ENCODE results near the gene CARMIL1.

CARMIL1 gene

GRCh38 chr6:25541228-25541627, 262.1 kb downstream of the CARMIL1 start:
- Histone ChIP-seq H3K4me1 (ENCODE audit: control insufficient read depth, insufficient read depth, low read length) (no peaks in the 10 kb centered on the region), H3K9me3 (ENCODE audit: control insufficient read depth in 2 of 2, low read length in 2 of 2) (no peaks in the 10 kb centered on the region), H3K36me3 (ENCODE audit: control insufficient read depth in 2 of 2, insufficient read depth in 2 of 2, low read length in 2 of 2) (no peaks in the 10 kb centered on the region), H3K27ac (ENCODE audit: low read length) (no peak overlapping the region), H3K9ac (ENCODE audit: low read length in 2 of 2) (no peak overlapping the region), H3K27me3 (ENCODE audit: control insufficient read depth in 1 of 2, insufficient read depth in 2 of 2, low read length in 2 of 2) (no peaks in the 10 kb centered on the region), H3K4me3 (ENCODE audit: low read length in 2 of 2) (no peak overlapping the region)

GRCh38 chr6:25542984-25543910, 264.1 kb downstream of the CARMIL1 start:
- no peaks in the 10 kb centered on the region for H3K36me3 ChIP-seq (ENCODE audit: control insufficient read depth in 2 of 2, insufficient read depth in 2 of 2, low read length in 2 of 2)
- H3K4me3 ChIP-seq (ENCODE audit: low read length in 2 of 2), result no peak overlapping the region
- no peak overlapping the region for H3K9ac ChIP-seq (ENCODE audit: low read length in 2 of 2)
- no peaks in the 10 kb centered on the region for H3K27me3 ChIP-seq (ENCODE audit: control insufficient read depth in 1 of 2, insufficient read depth in 2 of 2, low read length in 2 of 2)
- no peaks in the 10 kb centered on the region for H3K4me1 ChIP-seq (ENCODE audit: control insufficient read depth, insufficient read depth, low read length)
- H3K27ac ChIP-seq (ENCODE audit: low read length), result no peak overlapping the region
- H3K9me3 ChIP-seq (ENCODE audit: control insufficient read depth in 2 of 2, low read length in 2 of 2), result no peaks in the 10 kb centered on the region

- Histone ChIP-seq H3K4me1 (ENCODE audit: control insufficient read depth, insufficient read depth, low read length) (no peaks in the 10 kb centered on the region), H3K9ac (ENCODE audit: low read length in 2 of 2) (no peak overlapping the region), H3K27me3 (ENCODE audit: control insufficient read depth in 1 of 2, insufficient read depth in 2 of 2, low read length in 2 of 2) (no peaks in the 10 kb centered on the region), H3K9me3 (ENCODE audit: control insufficient read depth in 2 of 2, low read length in 2 of 2) (no peaks in the 10 kb centered on the region), H3K36me3 (ENCODE audit: control insufficient read depth in 2 of 2, insufficient read depth in 2 of 2, low read length in 2 of 2) (no peaks in the 10 kb centered on the region), H3K27ac (ENCODE audit: low read length) (no peak overlapping the region), H3K4me3 (ENCODE audit: low read length in 2 of 2) (no peak overlapping the region)
These were observed 265.7 kb downstream of the CARMIL1 start for GRCh38 chr6:25544833-25545232.

GRCh38 chr6:25547797-25548196, 268.6 kb downstream of the CARMIL1 start:
- H3K27me3 ChIP-seq (ENCODE audit: control insufficient read depth in 1 of 2, insufficient read depth in 2 of 2, low read length in 2 of 2), result no peaks in the 10 kb centered on the region
- no peaks in the 10 kb centered on the region for H3K36me3 ChIP-seq (ENCODE audit: control insufficient read depth in 2 of 2, insufficient read depth in 2 of 2, low read length in 2 of 2)
- no peak overlapping the region for H3K4me3 ChIP-seq (ENCODE audit: low read length in 2 of 2)
- H3K9me3 ChIP-seq (ENCODE audit: control insufficient read depth in 2 of 2, low read length in 2 of 2), result no peaks in the 10 kb centered on the region
- no peak overlapping the region for H3K27ac ChIP-seq (ENCODE audit: low read length)
- H3K9ac ChIP-seq (ENCODE audit: low read length in 2 of 2), result no peak overlapping the region
- no peaks in the 10 kb centered on the region for H3K4me1 ChIP-seq (ENCODE audit: control insufficient read depth, insufficient read depth, low read length)

- Histone ChIP-seq H3K9me3 (ENCODE audit: control insufficient read depth in 2 of 2, low read length in 2 of 2) (no peaks in the 10 kb centered on the region), H3K4me3 (ENCODE audit: low read length in 2 of 2) (no peak overlapping the region), H3K9ac (ENCODE audit: low read length in 2 of 2) (no peak overlapping the region), H3K36me3 (ENCODE audit: control insufficient read depth in 2 of 2, insufficient read depth in 2 of 2, low read length in 2 of 2) (no peaks in the 10 kb centered on the region), H3K27ac (ENCODE audit: low read length) (no peak overlapping the region), H3K4me1 (ENCODE audit: control insufficient read depth, insufficient read depth, low read length) (no peaks in the 10 kb centered on the region), H3K27me3 (ENCODE audit: control insufficient read depth in 1 of 2, insufficient read depth in 2 of 2, low read length in 2 of 2) (no peaks in the 10 kb centered on the region)
These were observed 269.3 kb downstream of the CARMIL1 start for GRCh38 chr6:25548451-25548850.

GRCh38 chr6:25550631-25551030, 271.5 kb downstream of the CARMIL1 start:
- Histone ChIP-seq H3K4me3 (ENCODE audit: low read length in 2 of 2) (no peak overlapping the region), H3K27me3 (ENCODE audit: control insufficient read depth in 1 of 2, insufficient read depth in 2 of 2, low read length in 2 of 2) (no peaks in the 10 kb centered on the region), H3K9ac (ENCODE audit: low read length in 2 of 2) (no peak overlapping the region), H3K27ac (ENCODE audit: low read length) (no peak overlapping the region), H3K4me1 (ENCODE audit: control insufficient read depth, insufficient read depth, low read length) (no peaks in the 10 kb centered on the region), H3K36me3 (ENCODE audit: control insufficient read depth in 2 of 2, insufficient read depth in 2 of 2, low read length in 2 of 2) (no peaks in the 10 kb centered on the region), H3K9me3 (ENCODE audit: control insufficient read depth in 2 of 2, low read length in 2 of 2) (no peaks in the 10 kb centered on the region)

- H3K9me3 ChIP-seq (ENCODE audit: control insufficient read depth in 2 of 2, low read length in 2 of 2), result no peaks in the 10 kb centered on the region
- H3K9ac ChIP-seq (ENCODE audit: low read length in 2 of 2), result no peak overlapping the region
- H3K27ac ChIP-seq (ENCODE audit: low read length), result no peak overlapping the region
- H3K4me3 ChIP-seq (ENCODE audit: low read length in 2 of 2), result no peak overlapping the region
- H3K36me3 ChIP-seq (ENCODE audit: control insufficient read depth in 2 of 2, insufficient read depth in 2 of 2, low read length in 2 of 2), result no peaks in the 10 kb centered on the region
- no peaks in the 10 kb centered on the region for H3K27me3 ChIP-seq (ENCODE audit: control insufficient read depth in 1 of 2, insufficient read depth in 2 of 2, low read length in 2 of 2)
- no peaks in the 10 kb centered on the region for H3K4me1 ChIP-seq (ENCODE audit: control insufficient read depth, insufficient read depth, low read length)
These were observed 274.3 kb downstream of the CARMIL1 start for GRCh38 chr6:25553502-25553901.

- no peaks in the 10 kb centered on the region for H3K36me3 ChIP-seq (ENCODE audit: control insufficient read depth in 2 of 2, insufficient read depth in 2 of 2, low read length in 2 of 2)
- no peak overlapping the region for H3K9ac ChIP-seq (ENCODE audit: low read length in 2 of 2)
- H3K27me3 ChIP-seq (ENCODE audit: control insufficient read depth in 1 of 2, insufficient read depth in 2 of 2, low read length in 2 of 2), result no peaks in the 10 kb centered on the region
- H3K4me1 ChIP-seq (ENCODE audit: control insufficient read depth, insufficient read depth, low read length), result no peaks in the 10 kb centered on the region
- H3K4me3 ChIP-seq (ENCODE audit: low read length in 2 of 2), result no peak overlapping the region
- H3K27ac ChIP-seq (ENCODE audit: low read length), result no peak overlapping the region
- H3K9me3 ChIP-seq (ENCODE audit: control insufficient read depth in 2 of 2, low read length in 2 of 2), result no peaks in the 10 kb centered on the region
These were observed 276.0 kb downstream of the CARMIL1 start for GRCh38 chr6:25555188-25555587.

GRCh38 chr6:25556516-25556915, 277.3 kb downstream of the CARMIL1 start:
- no peak overlapping the region for H3K27ac ChIP-seq (ENCODE audit: low read length)

GRCh38 chr6:25558155-25558817, 279.1 kb downstream of the CARMIL1 start:
- Histone ChIP-seq H3K9me3 (ENCODE audit: control insufficient read depth in 2 of 2, low read length in 2 of 2) (no peaks in the 10 kb centered on the region), H3K27me3 (ENCODE audit: control insufficient read depth in 1 of 2, insufficient read depth in 2 of 2, low read length in 2 of 2) (no peaks in the 10 kb centered on the region), H3K4me3 (ENCODE audit: low read length in 2 of 2) (no peak overlapping the region), H3K27ac (ENCODE audit: low read length) (no peak overlapping the region), H3K4me1 (ENCODE audit: control insufficient read depth, insufficient read depth, low read length) (no peaks in the 10 kb centered on the region), H3K9ac (ENCODE audit: low read length in 2 of 2) (no peak overlapping the region), H3K36me3 (ENCODE audit: control insufficient read depth in 2 of 2, insufficient read depth in 2 of 2, low read length in 2 of 2) (no peaks in the 10 kb centered on the region)

More at GRCh38 chr6:25556516-25556915, 277.3 kb downstream of the CARMIL1 start:
- Histone ChIP-seq H3K36me3 (ENCODE audit: control insufficient read depth in 2 of 2, insufficient read depth in 2 of 2, low read length in 2 of 2) (no peaks in the 10 kb centered on the region), H3K4me1 (ENCODE audit: control insufficient read depth, insufficient read depth, low read length) (no peaks in the 10 kb centered on the region), H3K9me3 (ENCODE audit: control insufficient read depth in 2 of 2, low read length in 2 of 2) (no peaks in the 10 kb centered on the region), H3K9ac (ENCODE audit: low read length in 2 of 2) (no peak overlapping the region), H3K27me3 (ENCODE audit: control insufficient read depth in 1 of 2, insufficient read depth in 2 of 2, low read length in 2 of 2) (no peaks in the 10 kb centered on the region), H3K4me3 (ENCODE audit: low read length in 2 of 2) (no peak overlapping the region)

GRCh38 chr6:25560865-25561264, 281.7 kb downstream of the CARMIL1 start:
- H3K9ac ChIP-seq (ENCODE audit: low read length in 2 of 2), result no peak overlapping the region
- H3K9me3 ChIP-seq (ENCODE audit: control insufficient read depth in 2 of 2, low read length in 2 of 2), result no peaks in the 10 kb centered on the region
- no peak overlapping the region for H3K27ac ChIP-seq (ENCODE audit: low read length)
- no peaks in the 10 kb centered on the region for H3K4me1 ChIP-seq (ENCODE audit: control insufficient read depth, insufficient read depth, low read length)
- no peak overlapping the region for H3K4me3 ChIP-seq (ENCODE audit: low read length in 2 of 2)
- no peaks in the 10 kb centered on the region for H3K27me3 ChIP-seq (ENCODE audit: control insufficient read depth in 1 of 2, insufficient read depth in 2 of 2, low read length in 2 of 2)
- no peaks in the 10 kb centered on the region for H3K36me3 ChIP-seq (ENCODE audit: control insufficient read depth in 2 of 2, insufficient read depth in 2 of 2, low read length in 2 of 2)
